ENCODE data around the gene RTN4RL1.

- TF ChIP-seq CTCF (tag by site-specific recombination; IDR thresholded peaks at IDR 0.05) (no peak), REST (tag by site-specific recombination; IDR thresholded peaks at IDR 0.05) (no peak), SP2 (tag by site-specific recombination; IDR thresholded peaks at IDR 0.05) (no peak), PBX3 (CRISPR knock-in tag; IDR thresholded peaks at IDR 0.05) (no peak), ZBTB7A (tag by site-specific recombination; IDR thresholded peaks at IDR 0.05; ENCODE audit: low read depth) (no peak), HOXD13 (CRISPR knock-in tag; IDR thresholded peaks at IDR 0.05; ENCODE audit: borderline replicate concordance) (no peak), SP7 (tag by site-specific recombination; IDR thresholded peaks at IDR 0.05) (no peak), SALL2 (tag by site-specific recombination; IDR thresholded peaks at IDR 0.05; ENCODE audit: borderline replicate concordance) (no peak), ZBTB8A (tag by site-specific recombination; IDR thresholded peaks at IDR 0.05) (no peak), MZF1 (tag by site-specific recombination; IDR thresholded peaks at IDR 0.05; ENCODE audit: borderline replicate concordance) (no peak), YY1 (tag by site-specific recombination; IDR thresholded peaks at IDR 0.05) (no peak), ZSCAN16 (tag by site-specific recombination; IDR thresholded peaks at IDR 0.05) (no peak), ZNF501 (tag by site-specific recombination; IDR thresholded peaks at IDR 0.05) (no peak)
These were observed 49.6 kb downstream of the RTN4RL1 start for GRCh38 chr17:1975573-1975972.

All from HEK293 (cell line).